Measurements from ENCODE around the gene STAMBP.

The STAMBP gene

DNA sequence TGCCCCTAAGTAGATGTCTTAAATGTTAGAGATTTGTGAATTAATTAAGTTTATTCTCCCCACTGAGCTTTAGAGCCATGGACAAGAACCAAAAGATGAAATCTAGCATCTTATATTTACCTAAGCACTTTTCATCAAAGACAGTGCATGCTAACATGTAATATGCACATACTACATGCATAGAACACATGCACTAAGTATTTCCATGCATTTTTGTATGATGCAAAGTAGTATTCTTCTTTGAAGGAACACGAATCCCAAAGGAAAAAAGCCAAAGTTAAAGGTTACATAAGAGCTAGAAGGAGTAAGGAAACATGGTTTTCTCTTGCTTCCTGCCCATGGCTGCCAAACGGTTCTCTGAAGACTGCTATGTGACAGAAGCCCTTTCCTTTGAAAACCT is 15.3 kb downstream of the STAMBP start:
- DNase-seq (ENCODE audit: low read depth): no peak
- no peak overlapping the region for H3K4me3 ChIP-seq (ENCODE audit: low read depth, low read length)
- TF ChIP-seq CTCF (IDR thresholded peaks at IDR 0.05; ENCODE audit: low read depth, low read length, missing control alignments): no peak

GRCh38 chr2:73850009-73850408 is 21.2 kb downstream of the STAMBP start:
- no peak for TF ChIP-seq CTCF (IDR thresholded peaks at IDR 0.05; ENCODE audit: low read depth, low read length, missing control alignments)
- H3K4me3 ChIP-seq (ENCODE audit: low read depth, low read length): no peak overlapping the region
- DNase-seq (ENCODE audit: low read depth): no peak

DNA sequence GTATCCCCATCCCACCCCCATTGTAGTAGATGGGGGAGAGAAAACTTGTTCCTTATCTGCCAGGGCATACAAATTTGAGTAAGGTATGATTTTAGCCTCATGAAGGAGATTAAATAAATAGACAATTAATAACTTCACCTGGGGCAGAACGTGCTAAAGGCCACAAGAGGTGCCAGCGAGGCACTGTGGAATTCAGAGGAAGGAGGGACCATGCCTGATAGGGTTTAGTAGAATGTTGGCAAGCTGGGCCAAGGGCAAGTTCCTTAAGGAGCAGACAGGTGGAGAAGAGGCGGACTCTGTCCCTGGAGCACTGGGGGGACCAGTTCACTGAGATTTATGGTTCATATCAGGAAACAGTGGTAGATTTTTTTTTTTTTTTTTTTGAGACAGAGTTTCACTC is 22.5 kb downstream of the STAMBP start:
- DNase-seq (ENCODE audit: low read depth): no peak
- peak; percentile 33 for TF ChIP-seq CTCF (IDR thresholded peaks at IDR 0.05; ENCODE audit: low read depth, low read length, missing control alignments)
- H3K4me3 ChIP-seq (ENCODE audit: low read depth, low read length): no peak overlapping the region

DNA sequence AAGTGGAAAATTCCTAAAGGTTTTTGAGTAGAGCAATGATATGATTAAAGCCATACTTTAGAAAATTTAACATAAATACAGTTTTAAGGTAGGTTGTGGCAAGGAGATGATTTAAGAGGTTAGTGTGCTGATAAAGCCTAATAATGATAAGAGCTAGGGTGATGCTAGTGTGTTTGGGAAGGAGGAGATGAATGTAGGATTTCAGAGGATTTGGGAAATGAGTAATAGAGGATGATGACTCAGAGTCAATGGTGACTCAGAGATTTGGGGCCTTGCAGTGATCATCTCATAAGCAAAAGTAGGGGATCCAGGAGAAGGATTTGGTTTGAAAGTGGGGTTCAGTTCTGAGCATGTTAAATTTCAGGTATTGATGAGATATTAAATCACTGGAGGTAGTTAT is 23.3 kb downstream of the STAMBP start:
- no peak for DNase-seq (ENCODE audit: low read depth)
- no peak for TF ChIP-seq CTCF (IDR thresholded peaks at IDR 0.05; ENCODE audit: low read depth, low read length, missing control alignments)
- H3K4me3 ChIP-seq (ENCODE audit: low read depth, low read length): no peak overlapping the region

DNA sequence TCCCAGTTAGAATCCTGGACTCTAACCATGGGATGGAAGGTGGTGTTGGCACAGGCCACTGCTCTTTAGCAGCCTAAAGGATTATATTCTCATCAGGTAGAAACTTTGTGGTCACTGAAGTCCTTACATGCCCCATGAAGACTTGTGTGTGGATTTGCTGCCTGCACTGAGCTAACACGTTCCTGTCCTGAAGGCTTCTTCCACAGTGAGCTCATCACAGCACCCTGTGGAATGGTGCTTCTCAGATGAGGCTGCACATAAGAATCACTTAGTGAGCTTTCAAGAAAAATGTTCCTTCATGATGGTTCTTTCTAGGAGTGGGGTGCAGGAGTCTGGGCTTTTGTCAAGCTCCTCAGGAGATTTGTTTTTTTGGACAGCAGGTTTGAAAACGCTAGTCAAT is 26.8 kb downstream of the STAMBP start:
- DNase-seq (ENCODE audit: low read depth): no peak
- no peak overlapping the region for H3K4me3 ChIP-seq (ENCODE audit: low read depth, low read length)
- TF ChIP-seq CTCF (IDR thresholded peaks at IDR 0.05; ENCODE audit: low read depth, low read length, missing control alignments): no peak

DNA sequence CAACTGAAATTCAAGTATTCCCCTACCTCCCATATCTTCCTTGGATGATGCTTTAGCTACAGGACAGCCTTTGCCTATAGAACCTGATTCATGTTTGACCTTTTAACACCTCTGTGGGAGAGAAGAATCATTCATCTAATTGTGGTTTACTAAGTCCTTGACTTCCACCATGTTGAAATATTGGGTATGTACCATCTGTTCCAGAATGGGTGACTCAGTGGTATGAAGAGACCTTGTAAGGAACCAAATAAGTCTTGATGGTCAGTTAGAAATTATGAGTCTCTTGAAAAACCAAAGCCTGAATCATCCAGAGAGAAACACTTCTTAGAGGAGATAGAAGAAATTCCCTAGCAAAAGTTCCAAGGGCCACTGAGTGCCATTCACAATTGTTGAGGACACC is 27.5 kb downstream of the STAMBP start:
- H3K4me3 ChIP-seq (ENCODE audit: low read depth, low read length): no peak overlapping the region
- no peak for TF ChIP-seq CTCF (IDR thresholded peaks at IDR 0.05; ENCODE audit: low read depth, low read length, missing control alignments)
- no peak for DNase-seq (ENCODE audit: low read depth)

DNA sequence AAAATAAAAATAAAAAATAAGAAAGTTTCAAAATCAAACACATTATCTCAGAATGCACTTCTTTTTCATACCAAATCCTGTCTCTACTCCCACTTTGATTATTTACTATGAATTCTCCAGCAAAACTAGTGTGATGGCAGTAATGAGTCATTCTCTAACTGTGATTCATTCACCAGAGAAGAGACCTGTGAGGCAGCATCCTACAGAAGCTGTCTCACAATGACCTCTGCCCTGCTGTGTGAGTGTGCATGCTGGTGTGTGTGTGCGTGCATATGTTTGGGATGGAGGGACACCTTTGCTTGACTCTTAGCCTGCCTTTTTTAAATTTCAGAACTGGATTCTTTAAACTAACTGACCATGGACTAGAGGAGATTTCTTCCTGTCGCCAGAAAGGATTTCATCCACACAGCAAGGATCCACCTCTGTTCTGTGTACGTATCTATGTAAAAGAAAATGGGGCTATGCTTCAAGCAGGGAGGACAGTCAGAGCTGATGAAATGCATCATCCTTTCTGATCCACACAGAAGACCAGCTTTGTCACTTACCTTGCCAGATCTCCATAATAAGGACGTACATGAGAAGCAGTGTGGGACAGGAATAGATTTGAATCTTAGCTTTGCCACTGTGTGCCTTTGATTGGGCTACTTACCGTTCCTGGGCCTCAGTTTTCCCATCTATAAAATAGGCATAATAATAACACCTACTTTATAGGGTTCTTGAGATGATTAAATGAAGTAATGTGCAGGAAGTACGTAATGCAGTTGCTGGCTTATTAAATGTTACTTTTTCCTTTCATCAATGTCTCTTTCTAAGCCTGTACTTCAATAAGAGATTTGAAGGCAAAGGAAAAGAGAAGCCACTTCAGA is 31.2 kb downstream of the STAMBP start:
- no peak overlapping the region for H3K4me3 ChIP-seq (ENCODE audit: low read depth, low read length)
- no peak for DNase-seq (ENCODE audit: low read depth)
- TF ChIP-seq CTCF (IDR thresholded peaks at IDR 0.05; ENCODE audit: low read depth, low read length, missing control alignments): no peak
